Uterus (tissue), 2 donors: ENCODE results near the gene C1QTNF1.

ENCODE experiments used
- POLR2A ChIP-seq, 2 donors: fragments of 450-650 bp; IDR thresholded peaks; one replicate each; pipeline ENCODE4 v1.6.1; 2016; ENCODE audit warnings: antibody characterized with exemption in 2 of 2, mild to moderate bottlenecking in 1 of 2, moderate library complexity in 1 of 2
- TF ChIP-seq, protein P1 (sequence below), 4 experiments: fragments of 200-600 bp in 2 of 4; fragments of 450-650 bp in 2 of 4; sonication (generic) in 2 of 4; IDR thresholded peaks; one replicate each; pipeline ENCODE4 v1.5.1; 2016 to 2019; ENCODE audit warnings: antibody characterized with exemption in 4 of 4, mild to moderate bottlenecking in 2 of 4, moderate library complexity in 1 of 4

DNA sequence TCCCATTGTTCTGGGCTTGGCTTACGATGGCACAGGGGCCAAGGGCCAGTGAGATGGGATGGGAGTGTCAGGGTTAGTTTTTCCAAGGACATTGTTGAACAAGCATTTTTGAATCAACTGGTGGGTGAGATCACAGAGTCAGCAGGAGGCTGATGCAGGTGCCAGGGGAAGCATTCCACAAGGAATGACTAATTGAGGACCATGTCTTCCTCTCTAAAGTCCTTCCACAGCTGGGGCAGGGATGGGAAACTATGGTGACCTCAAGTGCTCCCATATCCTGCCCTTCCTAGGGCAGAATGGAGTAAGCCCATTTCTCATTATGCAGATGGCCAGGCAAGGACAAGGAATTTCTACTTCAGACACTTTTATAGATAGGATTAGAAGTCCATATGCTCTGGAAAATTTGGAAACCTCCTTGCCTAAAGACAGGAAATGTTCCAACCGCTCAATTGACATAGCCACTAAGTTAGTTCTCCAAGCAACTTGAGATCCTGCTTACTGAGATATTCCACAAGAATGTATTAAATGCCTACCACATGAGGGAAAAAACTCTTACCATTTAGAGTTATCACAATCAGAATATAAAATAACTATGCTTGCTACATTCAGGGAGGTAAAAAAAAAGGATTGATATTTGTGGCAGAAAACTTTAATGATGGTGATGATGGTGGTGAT lies 29.4 kb downstream of the C1QTNF1 start:
- TF ChIP-seq POLR2A (IDR thresholded peaks at IDR 0.05): no peak
- TF ChIP-seq, protein P1, sequence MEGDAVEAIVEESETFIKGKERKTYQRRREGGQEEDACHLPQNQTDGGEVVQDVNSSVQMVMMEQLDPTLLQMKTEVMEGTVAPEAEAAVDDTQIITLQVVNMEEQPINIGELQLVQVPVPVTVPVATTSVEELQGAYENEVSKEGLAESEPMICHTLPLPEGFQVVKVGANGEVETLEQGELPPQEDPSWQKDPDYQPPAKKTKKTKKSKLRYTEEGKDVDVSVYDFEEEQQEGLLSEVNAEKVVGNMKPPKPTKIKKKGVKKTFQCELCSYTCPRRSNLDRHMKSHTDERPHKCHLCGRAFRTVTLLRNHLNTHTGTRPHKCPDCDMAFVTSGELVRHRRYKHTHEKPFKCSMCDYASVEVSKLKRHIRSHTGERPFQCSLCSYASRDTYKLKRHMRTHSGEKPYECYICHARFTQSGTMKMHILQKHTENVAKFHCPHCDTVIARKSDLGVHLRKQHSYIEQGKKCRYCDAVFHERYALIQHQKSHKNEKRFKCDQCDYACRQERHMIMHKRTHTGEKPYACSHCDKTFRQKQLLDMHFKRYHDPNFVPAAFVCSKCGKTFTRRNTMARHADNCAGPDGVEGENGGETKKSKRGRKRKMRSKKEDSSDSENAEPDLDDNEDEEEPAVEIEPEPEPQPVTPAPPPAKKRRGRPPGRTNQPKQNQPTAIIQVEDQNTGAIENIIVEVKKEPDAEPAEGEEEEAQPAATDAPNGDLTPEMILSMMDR (IDR thresholded peaks at IDR 0.05): no peak
